ENCODE results near the gene CD207.
A peak's percentile ranks its signal among the peaks of the same experiment; 100 is the strongest.
"Not testable (repeated sequence)": the region's sequence is repeated elsewhere in the genome, so short reads cannot be mapped to it uniquely, and the experiment has no call there.

The CD207 gene

GRCh38 chr2:70835643-70836042 is at the start of gene CD207:
Gene CD207, minus strand, starts transcription at chr2:70835816. Its CDS starts 40 bp downstream, at chr2:70835776.
- no peak for DNase-seq (ENCODE audit: low read depth in 2 of 2)

GRCh38 chr2:70878543-70878942 is 42.9 kb upstream of the CD207 start:
- not testable (repeated sequence) for DNase-seq (ENCODE audit: low read depth in 2 of 2)

- DNase-seq (ENCODE audit: low read depth in 2 of 2): not testable (repeated sequence)
These were observed 40.5 kb upstream of the CD207 start for GRCh38 chr2:70876138-70876537.

- no peak for DNase-seq (ENCODE audit: low read depth in 2 of 2)
These were observed 37.9 kb upstream of the CD207 start for GRCh38 chr2:70873541-70873940.

- peak; percentile 42 to 73 for DNase-seq (ENCODE audit: low read depth in 2 of 2)
These were observed 36.0 kb upstream of the CD207 start for GRCh38 chr2:70871398-70872211.

- no peak for DNase-seq (ENCODE audit: low read depth in 2 of 2)
These were observed 35.2 kb upstream of the CD207 start for GRCh38 chr2:70870790-70871189.

- DNase-seq (ENCODE audit: low read depth in 2 of 2): no peak
These were observed 33.4 kb upstream of the CD207 start for GRCh38 chr2:70868970-70869369.

- peak; percentile 27 to 52 for DNase-seq (ENCODE audit: low read depth in 2 of 2)
These were observed 26.4 kb upstream of the CD207 start for GRCh38 chr2:70861777-70862625.

GRCh38 chr2:70855667-70856066 is 20.1 kb upstream of the CD207 start:
- DNase-seq (ENCODE audit: low read depth in 2 of 2): no peak

- DNase-seq (ENCODE audit: low read depth in 2 of 2): no peak
These were observed 18.8 kb upstream of the CD207 start for GRCh38 chr2:70854411-70854810.

- DNase-seq (ENCODE audit: low read depth in 2 of 2): no peak
These were observed 17.2 kb upstream of the CD207 start for GRCh38 chr2:70852824-70853223.

GRCh38 chr2:70851704-70852103 is 16.1 kb upstream of the CD207 start:
- DNase-seq (ENCODE audit: low read depth in 2 of 2): no peak

GRCh38 chr2:70850925-70851324 is 15.3 kb upstream of the CD207 start:
- DNase-seq (ENCODE audit: low read depth in 2 of 2): no peak

- no peak for DNase-seq (ENCODE audit: low read depth in 2 of 2)
These were observed 6.8 kb upstream of the CD207 start for GRCh38 chr2:70842401-70842800.

- DNase-seq (ENCODE audit: low read depth in 2 of 2): no peak
These were observed 2.6 kb upstream of the CD207 start for GRCh38 chr2:70837980-70838925.

- no peak for DNase-seq (ENCODE audit: low read depth in 2 of 2)
These were observed 735 bp downstream of the CD207 start for GRCh38 chr2:70834881-70835280.

GRCh38 chr2:70834106-70834505 is 1.5 kb downstream of the CD207 start:
- no peak for DNase-seq (ENCODE audit: low read depth in 2 of 2)

- no peak for DNase-seq (ENCODE audit: low read depth in 2 of 2)
These were observed 2.4 kb downstream of the CD207 start for GRCh38 chr2:70833246-70833645.

GRCh38 chr2:70832386-70832785 is 3.2 kb downstream of the CD207 start:
- no peak for DNase-seq (ENCODE audit: low read depth in 2 of 2)

GRCh38 chr2:70831861-70832260 is 3.8 kb downstream of the CD207 start:
- DNase-seq (ENCODE audit: low read depth in 2 of 2): no peak

GRCh38 chr2:70830366-70830765 is 5.2 kb downstream of the CD207 start:
- no peak for DNase-seq (ENCODE audit: low read depth in 2 of 2)

GRCh38 chr2:70829916-70830315 is 5.7 kb downstream of the CD207 start:
- DNase-seq (ENCODE audit: low read depth in 2 of 2): no peak

All from stimulated activated CD4-positive, alpha-beta T cell treated with anti-CD3 and anti-CD28 coated beads, Interleukin-1b, Interleukin-23, amount 100 ng/mL, for 1 hour (primary cell).